ENCODE measurements around the gene GPC5.

GPC5 gene

DNA sequence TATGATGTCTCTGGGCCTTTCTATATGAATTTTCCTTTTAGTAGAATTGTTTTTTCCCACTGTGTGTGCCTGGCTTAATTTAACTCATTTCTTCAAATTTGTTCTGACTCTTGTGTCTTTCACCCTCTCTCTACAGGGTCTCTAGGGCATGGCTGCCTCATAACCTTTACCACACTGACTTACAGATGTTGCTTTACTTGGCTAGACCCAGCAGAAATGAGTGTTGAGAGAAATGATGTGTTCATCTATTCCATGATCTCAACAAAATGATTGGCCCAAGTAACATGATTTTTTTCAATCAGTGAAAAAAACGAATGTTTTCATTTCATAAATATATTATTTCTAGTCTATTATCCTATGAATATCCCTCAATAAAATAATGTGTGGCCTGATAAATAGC lies 195.0 kb downstream of the GPC5 start:
- Histone ChIP-seq H3K36me3 (ENCODE audit: control insufficient read depth, insufficient read depth, low read length) (no peaks in the 10 kb centered on the region), H3K4me1 (ENCODE audit: control insufficient read depth, insufficient read depth, low read length) (no peaks in the 10 kb centered on the region), H3K27me3 (ENCODE audit: control insufficient read depth, insufficient read depth, low read length) (no peaks in the 10 kb centered on the region), H3K27ac (ENCODE audit: low read depth, low read length) (no peak overlapping the region), H3K9ac (ENCODE audit: low read length) (no peak overlapping the region), H3K4me3 (ENCODE audit: low read depth, low read length) (no peak overlapping the region), H3K9me3 (ENCODE audit: control insufficient read depth, insufficient read depth, low read depth, low read length) (no peaks in the 10 kb centered on the region)

DNA sequence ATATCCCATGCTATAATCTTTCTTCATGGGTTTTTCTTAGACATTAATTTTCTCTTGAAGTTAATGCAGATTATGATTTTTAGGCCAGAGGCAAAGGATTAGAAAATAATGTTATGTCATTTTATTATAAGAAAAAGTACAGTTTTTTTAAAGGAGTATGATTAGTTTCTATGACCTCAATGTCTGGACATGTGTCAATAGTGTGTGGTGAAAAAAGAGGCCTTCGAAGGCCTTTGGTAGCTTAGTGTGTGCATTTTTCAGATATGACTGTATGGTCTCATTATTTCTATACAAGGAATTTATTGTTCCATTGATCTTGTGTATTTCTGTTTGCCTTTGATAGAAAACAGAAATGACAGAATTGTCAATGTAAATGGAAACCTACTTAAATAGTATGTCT lies 195.6 kb downstream of the GPC5 start:
- no peaks in the 10 kb centered on the region for H3K4me1 ChIP-seq (ENCODE audit: control insufficient read depth, insufficient read depth, low read length)
- no peaks in the 10 kb centered on the region for H3K9me3 ChIP-seq (ENCODE audit: control insufficient read depth, insufficient read depth, low read depth, low read length)
- H3K27ac ChIP-seq (ENCODE audit: low read depth, low read length), result no peak overlapping the region
- no peak overlapping the region for H3K4me3 ChIP-seq (ENCODE audit: low read depth, low read length)
- H3K36me3 ChIP-seq (ENCODE audit: control insufficient read depth, insufficient read depth, low read length), result no peaks in the 10 kb centered on the region
- no peak overlapping the region for H3K9ac ChIP-seq (ENCODE audit: low read length)
- no peaks in the 10 kb centered on the region for H3K27me3 ChIP-seq (ENCODE audit: control insufficient read depth, insufficient read depth, low read length)

DNA sequence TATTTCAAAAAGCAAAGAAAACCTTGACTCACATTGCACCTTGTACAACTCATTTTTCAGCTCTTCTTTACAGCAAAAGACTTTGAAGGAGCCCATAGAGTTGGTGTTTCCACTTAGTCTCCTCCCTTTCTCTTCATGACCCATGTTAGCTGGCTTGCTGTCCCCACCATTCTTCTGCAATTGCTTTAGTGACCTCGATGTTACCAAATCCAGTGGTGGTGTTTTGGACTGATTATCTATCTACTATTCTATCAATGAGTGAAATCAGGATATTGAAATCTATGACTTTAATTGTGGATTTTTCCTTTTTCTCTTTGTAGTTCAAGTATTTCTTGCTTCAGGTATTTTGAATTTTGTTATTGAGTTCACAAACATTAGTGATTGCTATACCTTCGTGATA lies 197.3 kb downstream of the GPC5 start:
- Histone ChIP-seq H3K27me3 (ENCODE audit: control insufficient read depth, insufficient read depth, low read length) (no peaks in the 10 kb centered on the region), H3K4me1 (ENCODE audit: control insufficient read depth, insufficient read depth, low read length) (no peaks in the 10 kb centered on the region), H3K9ac (ENCODE audit: low read length) (no peak overlapping the region), H3K9me3 (ENCODE audit: control insufficient read depth, insufficient read depth, low read depth, low read length) (no peaks in the 10 kb centered on the region), H3K27ac (ENCODE audit: low read depth, low read length) (no peak overlapping the region), H3K36me3 (ENCODE audit: control insufficient read depth, insufficient read depth, low read length) (no peaks in the 10 kb centered on the region), H3K4me3 (ENCODE audit: low read depth, low read length) (no peak overlapping the region)

DNA sequence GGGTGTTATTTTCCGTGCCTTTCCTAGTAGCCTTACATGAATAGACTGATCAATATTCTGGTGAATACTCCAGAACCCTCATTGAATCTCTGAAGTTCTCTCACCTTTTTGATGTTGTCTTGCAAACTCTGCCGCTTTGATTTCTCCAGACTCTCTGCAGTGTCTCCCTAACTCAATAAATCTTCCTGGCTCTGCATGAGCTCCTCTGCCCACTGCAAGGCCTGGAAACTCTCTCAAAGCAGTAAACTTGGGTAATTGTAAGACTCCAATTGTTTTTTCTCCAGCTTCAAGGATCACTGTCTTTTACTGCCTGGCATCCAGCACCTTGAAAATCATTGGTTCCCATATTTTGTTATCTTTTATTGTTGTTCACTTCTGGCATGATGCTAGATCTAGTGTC lies 198.4 kb downstream of the GPC5 start:
- Histone ChIP-seq H3K4me1 (ENCODE audit: control insufficient read depth, insufficient read depth, low read length) (no peaks in the 10 kb centered on the region), H3K36me3 (ENCODE audit: control insufficient read depth, insufficient read depth, low read length) (no peaks in the 10 kb centered on the region), H3K4me3 (ENCODE audit: low read depth, low read length) (no peak overlapping the region), H3K27ac (ENCODE audit: low read depth, low read length) (no peak overlapping the region), H3K27me3 (ENCODE audit: control insufficient read depth, insufficient read depth, low read length) (no peaks in the 10 kb centered on the region), H3K9me3 (ENCODE audit: control insufficient read depth, insufficient read depth, low read depth, low read length) (no peaks in the 10 kb centered on the region), H3K9ac (ENCODE audit: low read length) (no peak overlapping the region)

DNA sequence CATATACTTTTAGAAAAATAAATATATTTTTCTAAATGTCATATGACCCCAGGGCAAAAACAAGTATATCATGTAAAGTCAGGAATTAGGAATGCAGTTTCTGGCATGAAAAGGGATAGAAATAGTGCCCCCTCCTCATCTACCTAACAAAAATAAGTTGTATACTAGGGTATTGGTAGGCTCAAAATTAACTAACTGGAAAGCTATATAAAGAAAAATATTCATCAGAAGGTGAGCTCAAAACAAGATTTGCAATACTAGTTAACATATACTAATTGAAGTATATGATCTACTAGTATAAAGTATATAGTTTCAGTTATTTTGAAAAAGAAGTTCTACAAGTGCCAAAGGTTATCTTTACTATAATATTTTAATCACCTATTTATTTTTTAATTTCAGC lies 200.2 kb downstream of the GPC5 start:
- H3K9me3 ChIP-seq (ENCODE audit: control insufficient read depth, insufficient read depth, low read depth, low read length), result no peaks in the 10 kb centered on the region
- no peaks in the 10 kb centered on the region for H3K4me1 ChIP-seq (ENCODE audit: control insufficient read depth, insufficient read depth, low read length)
- no peak overlapping the region for H3K4me3 ChIP-seq (ENCODE audit: low read depth, low read length)
- no peak overlapping the region for H3K27ac ChIP-seq (ENCODE audit: low read depth, low read length)
- no peak overlapping the region for H3K9ac ChIP-seq (ENCODE audit: low read length)
- H3K36me3 ChIP-seq (ENCODE audit: control insufficient read depth, insufficient read depth, low read length), result no peaks in the 10 kb centered on the region
- no peaks in the 10 kb centered on the region for H3K27me3 ChIP-seq (ENCODE audit: control insufficient read depth, insufficient read depth, low read length)

DNA sequence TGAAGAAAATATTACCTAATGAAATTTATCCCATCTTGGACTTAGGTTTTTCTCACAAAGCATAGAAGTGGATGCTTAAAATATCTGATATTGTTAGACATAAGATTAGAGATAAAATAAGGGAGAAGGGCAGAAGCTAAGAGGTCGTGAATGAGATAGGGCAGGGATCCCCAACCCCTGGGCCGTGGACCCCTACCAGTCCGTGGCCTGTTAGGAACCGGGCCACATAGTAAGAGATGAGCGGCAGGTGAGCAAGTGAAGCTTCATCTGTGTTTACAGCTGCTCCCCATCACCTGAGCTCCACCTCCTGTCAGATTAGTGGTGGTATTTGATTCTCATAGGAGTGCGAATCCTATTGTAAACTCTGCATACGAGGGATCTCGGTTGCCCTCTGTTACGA lies 202.9 kb downstream of the GPC5 start:
- Histone ChIP-seq H3K9me3 (ENCODE audit: control insufficient read depth, insufficient read depth, low read depth, low read length) (no peaks in the 10 kb centered on the region), H3K4me3 (ENCODE audit: low read depth, low read length) (no peak overlapping the region)

DNA sequence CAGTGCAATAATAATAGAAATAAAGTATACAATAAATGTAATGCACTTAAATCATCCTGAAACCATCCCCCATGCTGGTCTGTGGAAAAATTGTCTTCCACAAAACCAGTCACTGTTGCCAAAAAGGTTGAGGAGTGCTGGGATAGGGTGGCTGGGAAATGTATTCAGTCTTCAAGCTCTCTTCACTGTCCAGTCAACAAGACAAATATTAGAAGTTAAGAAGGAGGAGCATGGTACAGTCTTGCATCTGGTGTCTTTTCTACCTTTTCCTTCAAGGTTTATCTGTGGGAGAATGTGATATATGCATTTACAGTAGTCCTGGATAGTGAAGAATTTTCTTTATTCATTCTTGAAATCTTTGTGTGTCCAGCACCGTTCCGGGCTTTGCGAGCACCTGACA lies 203.4 kb downstream of the GPC5 start:
- Histone ChIP-seq H3K27me3 (ENCODE audit: control insufficient read depth, insufficient read depth, low read length) (no peaks in the 10 kb centered on the region), H3K36me3 (ENCODE audit: control insufficient read depth, insufficient read depth, low read length) (no peaks in the 10 kb centered on the region), H3K4me1 (ENCODE audit: control insufficient read depth, insufficient read depth, low read length) (no peaks in the 10 kb centered on the region), H3K9me3 (ENCODE audit: control insufficient read depth, insufficient read depth, low read depth, low read length) (no peaks in the 10 kb centered on the region), H3K9ac (ENCODE audit: low read length) (no peak overlapping the region), H3K4me3 (ENCODE audit: low read depth, low read length) (no peak overlapping the region), H3K27ac (ENCODE audit: low read depth, low read length) (no peak overlapping the region)

More for the DNA sequence above, 202.9 kb downstream of the GPC5 start:
- Histone ChIP-seq H3K4me1 (ENCODE audit: control insufficient read depth, insufficient read depth, low read length) (no peaks in the 10 kb centered on the region), H3K9ac (ENCODE audit: low read length) (no peak overlapping the region), H3K27ac (ENCODE audit: low read depth, low read length) (no peak overlapping the region), H3K27me3 (ENCODE audit: control insufficient read depth, insufficient read depth, low read length) (no peaks in the 10 kb centered on the region), H3K36me3 (ENCODE audit: control insufficient read depth, insufficient read depth, low read length) (no peaks in the 10 kb centered on the region)

DNA sequence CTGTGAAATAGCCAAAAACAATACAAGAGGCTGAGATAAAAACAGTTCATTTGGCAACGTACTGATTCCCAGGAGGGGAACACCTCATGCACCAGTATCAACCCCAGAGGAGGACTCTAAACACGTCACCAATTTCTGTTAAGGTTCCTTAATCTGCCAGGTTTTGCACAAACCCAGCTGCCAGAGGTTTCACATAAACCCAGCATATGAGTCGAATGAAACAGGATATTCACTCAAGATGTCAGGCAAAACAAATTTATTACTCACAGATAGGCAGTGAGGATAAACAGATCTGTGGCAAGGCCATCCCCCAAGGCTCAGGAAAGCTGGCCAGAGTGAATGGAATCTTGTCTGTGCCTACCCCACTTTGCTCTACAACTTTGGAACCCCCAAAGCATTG lies 210.9 kb downstream of the GPC5 start:
- H3K27me3 ChIP-seq (ENCODE audit: control insufficient read depth, insufficient read depth, low read length), result no peaks in the 10 kb centered on the region
- H3K9ac ChIP-seq (ENCODE audit: low read length), result no peak overlapping the region
- no peak overlapping the region for H3K4me3 ChIP-seq (ENCODE audit: low read depth, low read length)
- H3K4me1 ChIP-seq (ENCODE audit: control insufficient read depth, insufficient read depth, low read length), result no peaks in the 10 kb centered on the region
- no peak overlapping the region for H3K27ac ChIP-seq (ENCODE audit: low read depth, low read length)
- H3K36me3 ChIP-seq (ENCODE audit: control insufficient read depth, insufficient read depth, low read length), result no peaks in the 10 kb centered on the region
- H3K9me3 ChIP-seq (ENCODE audit: control insufficient read depth, insufficient read depth, low read depth, low read length), result no peaks in the 10 kb centered on the region

DNA sequence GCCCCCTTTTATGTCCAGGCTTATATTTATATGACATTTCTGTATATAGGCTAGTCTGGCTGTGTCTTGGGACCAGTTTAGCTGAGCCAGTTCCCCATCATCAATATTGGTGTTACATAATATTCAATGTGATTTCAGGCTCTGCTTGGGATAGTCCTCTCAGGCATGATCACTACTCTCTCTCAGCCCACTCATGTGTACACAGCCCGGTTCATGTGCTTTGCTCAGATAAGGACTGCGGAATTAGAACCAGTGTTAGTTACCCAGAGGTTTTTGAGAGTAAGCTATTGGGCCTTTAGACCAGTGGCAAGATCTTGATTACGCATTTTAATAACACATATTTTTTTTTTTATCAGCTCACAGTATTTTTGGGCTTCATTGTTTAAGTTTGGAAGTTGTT lies 219.9 kb downstream of the GPC5 start:
- H3K4me1 ChIP-seq (ENCODE audit: control insufficient read depth, insufficient read depth, low read length), result no peaks in the 10 kb centered on the region
- H3K27ac ChIP-seq (ENCODE audit: low read depth, low read length), result no peak overlapping the region
- no peak overlapping the region for H3K9ac ChIP-seq (ENCODE audit: low read length)
- H3K36me3 ChIP-seq (ENCODE audit: control insufficient read depth, insufficient read depth, low read length), result no peaks in the 10 kb centered on the region
- H3K4me3 ChIP-seq (ENCODE audit: low read depth, low read length), result no peak overlapping the region
- no peaks in the 10 kb centered on the region for H3K9me3 ChIP-seq (ENCODE audit: control insufficient read depth, insufficient read depth, low read depth, low read length)
- H3K27me3 ChIP-seq (ENCODE audit: control insufficient read depth, insufficient read depth, low read length), result no peaks in the 10 kb centered on the region

DNA sequence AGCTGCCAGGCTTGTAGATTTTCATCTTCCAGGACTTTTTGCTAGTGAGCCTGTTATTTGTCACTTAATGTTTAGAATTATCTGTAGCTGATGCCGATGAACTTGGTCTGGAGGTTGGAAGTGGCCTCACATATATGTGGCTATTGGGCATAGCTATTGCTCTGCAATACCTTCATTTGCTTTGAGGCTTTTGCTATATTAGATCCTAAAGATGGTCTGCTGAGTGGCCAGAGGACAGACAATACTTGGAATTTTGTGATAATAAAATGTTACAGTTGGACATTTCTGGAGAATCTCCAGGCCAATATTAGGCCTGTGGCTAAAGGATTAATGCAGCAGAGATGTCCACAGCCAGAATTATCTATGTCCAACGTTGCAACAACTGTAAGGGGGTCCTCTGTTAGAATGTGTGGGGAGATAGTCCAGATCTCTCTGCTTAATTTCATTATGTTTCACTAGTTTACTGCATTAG lies 222.3 kb downstream of the GPC5 start:
- H3K4me3 ChIP-seq (ENCODE audit: low read depth, low read length), result no peak overlapping the region
- H3K27me3 ChIP-seq (ENCODE audit: control insufficient read depth, insufficient read depth, low read length), result no peaks in the 10 kb centered on the region
- no peaks in the 10 kb centered on the region for H3K36me3 ChIP-seq (ENCODE audit: control insufficient read depth, insufficient read depth, low read length)
- no peak overlapping the region for H3K27ac ChIP-seq (ENCODE audit: low read depth, low read length)
- H3K4me1 ChIP-seq (ENCODE audit: control insufficient read depth, insufficient read depth, low read length), result no peaks in the 10 kb centered on the region
- no peaks in the 10 kb centered on the region for H3K9me3 ChIP-seq (ENCODE audit: control insufficient read depth, insufficient read depth, low read depth, low read length)
- no peak overlapping the region for H3K9ac ChIP-seq (ENCODE audit: low read length)

DNA sequence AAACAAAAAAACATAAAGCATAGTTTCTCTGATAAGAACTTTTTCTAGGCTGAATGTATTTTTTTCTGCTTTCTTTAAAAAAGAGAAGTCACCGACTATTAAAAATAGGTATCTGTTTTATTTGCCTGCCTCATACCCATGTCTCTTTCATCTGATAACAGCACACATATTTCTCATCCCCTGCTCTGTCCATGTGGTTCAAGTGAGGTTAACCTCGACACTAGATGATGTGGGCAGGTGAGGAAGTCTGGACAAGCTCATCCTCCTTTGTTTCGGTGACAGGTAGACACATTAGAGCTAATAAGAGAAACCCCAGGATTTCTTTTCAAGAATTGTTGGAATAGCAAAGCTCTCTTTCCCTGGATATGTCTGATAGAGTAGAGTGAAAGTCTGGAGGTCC lies 222.7 kb downstream of the GPC5 start:
- Histone ChIP-seq H3K27ac (ENCODE audit: low read depth, low read length) (no peak overlapping the region), H3K9me3 (ENCODE audit: control insufficient read depth, insufficient read depth, low read depth, low read length) (no peaks in the 10 kb centered on the region), H3K9ac (ENCODE audit: low read length) (no peak overlapping the region), H3K4me1 (ENCODE audit: control insufficient read depth, insufficient read depth, low read length) (no peaks in the 10 kb centered on the region), H3K36me3 (ENCODE audit: control insufficient read depth, insufficient read depth, low read length) (no peaks in the 10 kb centered on the region), H3K4me3 (ENCODE audit: low read depth, low read length) (no peak overlapping the region), H3K27me3 (ENCODE audit: control insufficient read depth, insufficient read depth, low read length) (no peaks in the 10 kb centered on the region)

DNA sequence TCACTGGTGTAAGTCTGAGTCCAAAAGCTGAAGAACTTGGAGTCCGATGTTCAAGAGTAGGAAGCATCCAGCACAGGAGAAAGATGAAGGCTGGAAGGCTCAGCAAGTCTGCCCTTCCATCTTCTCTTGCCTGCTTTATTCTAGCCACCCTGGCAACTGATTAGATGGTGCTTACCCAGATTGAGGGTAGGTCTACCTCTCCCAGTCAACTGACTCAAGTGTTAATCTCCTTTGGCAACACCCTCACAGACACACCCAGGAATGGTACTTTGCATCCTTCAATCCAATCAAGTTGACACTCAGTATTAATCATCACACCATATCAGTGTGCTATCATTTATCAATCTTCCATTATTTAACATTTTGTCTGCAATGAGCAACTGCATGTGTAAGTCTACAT lies 223.5 kb downstream of the GPC5 start:
- H3K27ac ChIP-seq (ENCODE audit: low read depth, low read length), result no peak overlapping the region
- H3K9me3 ChIP-seq (ENCODE audit: control insufficient read depth, insufficient read depth, low read depth, low read length), result no peaks in the 10 kb centered on the region
- H3K36me3 ChIP-seq (ENCODE audit: control insufficient read depth, insufficient read depth, low read length), result no peaks in the 10 kb centered on the region
- H3K9ac ChIP-seq (ENCODE audit: low read length), result no peak overlapping the region
- H3K4me3 ChIP-seq (ENCODE audit: low read depth, low read length), result no peak overlapping the region
- no peaks in the 10 kb centered on the region for H3K4me1 ChIP-seq (ENCODE audit: control insufficient read depth, insufficient read depth, low read length)
- H3K27me3 ChIP-seq (ENCODE audit: control insufficient read depth, insufficient read depth, low read length), result no peaks in the 10 kb centered on the region

All from HUES6 (cell line).